Activated CD4-positive, alpha-beta T cell treated with anti-CD3 and anti-CD28 coated beads, Interleukin-2, Interleukin-6, amounts not matched to agents 100 ng/mL and 50 ng/mL, durations not matched to agents 16 hours and 8 hours (primary cell): ENCODE data around the gene PANX3.

ENCODE experiments used
- DNase-seq: peaks from one replicate; pipeline ENCODE4 v3.0.0-alpha.2; 2020

Gene PANX3

GRCh38 chr11:124661553-124661952 is 50.3 kb downstream of the PANX3 start:
- DNase-seq = no peak

DNA sequence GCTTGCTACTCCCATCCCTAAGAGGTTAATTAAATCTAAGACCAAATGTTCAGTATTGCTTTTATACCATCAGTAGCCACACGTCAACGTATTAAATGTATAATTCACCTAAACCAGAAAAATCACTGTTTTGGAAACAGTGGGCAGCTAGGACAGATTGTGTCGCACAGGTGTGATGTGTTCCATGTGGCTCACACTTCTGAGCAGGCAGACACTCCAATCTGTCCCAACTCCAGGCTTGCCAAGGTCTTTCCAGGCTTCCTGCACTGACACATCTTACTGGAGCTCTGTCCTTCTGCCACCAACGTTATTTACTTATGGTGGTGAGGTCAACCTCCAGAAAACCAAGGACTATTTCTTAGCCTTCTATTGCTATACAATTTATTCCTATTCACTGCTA is 50.9 kb downstream of the PANX3 start:
- no peak for DNase-seq

DNA sequence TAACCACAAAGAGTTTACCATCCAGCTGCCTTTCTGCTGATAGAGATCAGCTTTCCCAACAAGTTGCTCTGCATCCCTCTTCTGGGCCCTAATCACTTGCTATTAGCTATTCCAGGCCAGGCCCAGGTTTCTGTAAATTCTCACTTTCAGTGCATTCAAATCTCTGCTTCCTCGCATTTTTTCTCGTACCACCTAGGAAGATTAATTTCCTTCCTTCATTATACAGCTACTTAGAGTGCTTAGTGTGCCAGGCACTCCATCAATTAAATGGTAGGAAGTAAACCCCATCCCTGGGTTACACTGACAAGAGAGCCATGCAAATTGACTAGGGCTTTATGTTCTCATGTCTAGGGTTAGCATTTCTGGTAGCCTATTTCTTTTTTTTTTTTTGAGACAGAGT is 52.6 kb downstream of the PANX3 start:
- no peak for DNase-seq

GRCh38 chr11:124667601-124668000 is 56.4 kb downstream of the PANX3 start:
- no peak for DNase-seq

DNA sequence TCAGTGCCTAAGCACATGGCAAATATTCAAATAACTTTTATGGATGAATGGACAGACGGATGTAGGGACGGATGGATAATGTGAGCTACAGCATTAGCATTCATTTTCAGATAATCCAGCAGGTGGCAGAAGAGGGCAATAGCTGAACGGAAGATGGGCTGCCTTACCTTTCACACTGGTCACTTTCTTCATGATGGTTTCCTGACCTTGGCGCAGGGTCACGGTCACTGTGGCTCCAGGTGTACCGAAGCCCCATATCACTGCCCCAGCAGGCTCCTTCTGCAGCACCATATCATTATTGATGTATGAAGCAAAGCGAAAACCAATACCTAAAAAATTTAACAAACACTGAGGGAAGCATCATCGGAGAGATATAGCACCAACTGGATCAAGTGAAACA is 58.0 kb downstream of the PANX3 start:
- DNase-seq = peak; percentile 68
